ENCODE measurements around the gene PEX5L. TPM values are rescaled to one million over a fixed set of nuclear protein-coding genes. Genes with fewer than 3 reads are reported as not detected.

PEX5L gene
- total RNA-seq, 4 donors from 2014 or later = 7.9 TPM; not detected in 3

DNA sequence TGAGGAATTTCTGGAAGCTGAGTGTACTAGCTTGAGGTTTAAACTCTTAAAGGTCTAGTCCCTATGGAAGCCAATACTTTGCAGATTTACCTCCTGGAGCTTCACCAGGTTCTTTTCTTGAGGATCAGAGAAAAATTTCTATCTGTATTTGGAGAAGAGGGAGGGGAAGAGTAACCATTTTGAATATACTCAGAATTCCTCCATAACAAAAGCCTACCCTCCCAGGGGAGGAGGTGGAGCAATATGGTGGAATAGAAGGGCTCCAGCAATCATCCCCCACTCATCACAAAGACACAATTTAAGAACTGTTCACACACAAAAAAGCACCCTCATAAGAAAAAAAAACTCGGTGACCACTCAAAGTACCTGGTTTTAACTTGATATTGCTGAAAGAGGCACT is 36.0 kb upstream of the PEX5L start:
- Histone ChIP-seq H3K9me3 (no peaks in the 10 kb centered on the region), H3K36me3 (no peaks in the 10 kb centered on the region), H3K4me3 (no peak overlapping the region), H3K27ac (no peak overlapping the region), H3K27me3 (no peaks in the 10 kb centered on the region), H3K4me1 (no peaks in the 10 kb centered on the region)
- no peak for TF ChIP-seq POLR2A (IDR thresholded peaks at IDR 0.05)
- TF ChIP-seq, protein P1, sequence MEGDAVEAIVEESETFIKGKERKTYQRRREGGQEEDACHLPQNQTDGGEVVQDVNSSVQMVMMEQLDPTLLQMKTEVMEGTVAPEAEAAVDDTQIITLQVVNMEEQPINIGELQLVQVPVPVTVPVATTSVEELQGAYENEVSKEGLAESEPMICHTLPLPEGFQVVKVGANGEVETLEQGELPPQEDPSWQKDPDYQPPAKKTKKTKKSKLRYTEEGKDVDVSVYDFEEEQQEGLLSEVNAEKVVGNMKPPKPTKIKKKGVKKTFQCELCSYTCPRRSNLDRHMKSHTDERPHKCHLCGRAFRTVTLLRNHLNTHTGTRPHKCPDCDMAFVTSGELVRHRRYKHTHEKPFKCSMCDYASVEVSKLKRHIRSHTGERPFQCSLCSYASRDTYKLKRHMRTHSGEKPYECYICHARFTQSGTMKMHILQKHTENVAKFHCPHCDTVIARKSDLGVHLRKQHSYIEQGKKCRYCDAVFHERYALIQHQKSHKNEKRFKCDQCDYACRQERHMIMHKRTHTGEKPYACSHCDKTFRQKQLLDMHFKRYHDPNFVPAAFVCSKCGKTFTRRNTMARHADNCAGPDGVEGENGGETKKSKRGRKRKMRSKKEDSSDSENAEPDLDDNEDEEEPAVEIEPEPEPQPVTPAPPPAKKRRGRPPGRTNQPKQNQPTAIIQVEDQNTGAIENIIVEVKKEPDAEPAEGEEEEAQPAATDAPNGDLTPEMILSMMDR (IDR thresholded peaks at IDR 0.05) = no peak
- TF ChIP-seq POLR2AphosphoS5 (IDR thresholded peaks at IDR 0.05) = no peak
- TF ChIP-seq EP300 (IDR thresholded peaks at IDR 0.05) = no peak
- WGBS, 2 donors (ENCODE audit: low coverage in 1 of 2) = 60 to 70% methylated on average over 1 of the region's 1 CpG
- ATAC-seq = no peak

DNA sequence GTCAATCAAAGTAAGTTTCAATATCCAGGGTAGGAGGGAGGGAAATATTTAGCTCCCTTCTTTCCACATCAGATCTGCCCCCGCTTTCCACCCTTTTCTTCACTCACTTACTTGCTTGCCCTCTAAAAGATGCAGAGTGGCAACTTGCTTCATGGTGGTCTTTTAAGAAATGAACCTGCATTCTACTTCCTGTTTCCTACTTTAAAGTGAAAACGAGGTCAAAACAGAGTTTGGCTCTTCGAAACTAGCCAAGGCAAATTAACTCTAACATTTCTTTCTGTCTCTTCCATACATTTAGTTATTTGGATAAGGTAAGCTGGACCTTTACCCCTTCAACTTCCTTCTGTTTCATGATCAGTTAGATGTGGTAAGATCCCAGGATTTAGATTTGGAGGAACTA is 34.2 kb upstream of the PEX5L start:
- 43 to 46% methylated on average over 3 of the region's 3 CpGs for WGBS, 2 donors (ENCODE audit: low coverage in 1 of 2)
- H3K4me1 ChIP-seq = no peaks in the 10 kb centered on the region
- no peak for ATAC-seq
- TF ChIP-seq, protein P1 (IDR thresholded peaks at IDR 0.05) = no peak
- no peak for TF ChIP-seq POLR2AphosphoS5 (IDR thresholded peaks at IDR 0.05)
- no peak for TF ChIP-seq EP300 (IDR thresholded peaks at IDR 0.05)
- no peak for TF ChIP-seq POLR2A (IDR thresholded peaks at IDR 0.05)
- no peak overlapping the region for H3K27ac ChIP-seq
- no peak overlapping the region for H3K4me3 ChIP-seq
- H3K27me3 ChIP-seq = no peaks in the 10 kb centered on the region
- no peaks in the 10 kb centered on the region for H3K36me3 ChIP-seq
- H3K9me3 ChIP-seq = no peaks in the 10 kb centered on the region

DNA sequence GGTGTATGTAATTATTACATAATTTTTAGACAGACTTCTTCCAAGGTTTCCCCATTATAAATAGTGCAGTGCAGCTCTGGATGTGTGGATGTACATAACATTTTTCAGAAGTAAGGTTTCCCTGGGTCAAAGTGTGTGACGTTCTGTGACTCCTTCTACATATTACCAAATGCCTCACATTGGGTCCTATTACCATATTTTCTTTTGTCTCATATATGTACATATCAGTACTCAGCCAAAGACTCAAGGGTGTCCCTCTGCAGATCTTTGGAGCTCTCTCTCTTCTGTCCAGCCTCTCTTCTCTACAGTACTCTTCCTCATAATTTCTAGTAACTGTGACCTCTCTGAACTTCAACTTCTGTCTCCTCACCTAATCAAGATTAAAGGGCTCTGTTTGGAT is 31.3 kb upstream of the PEX5L start:
- no peak for TF ChIP-seq EP300 (IDR thresholded peaks at IDR 0.05)
- TF ChIP-seq POLR2AphosphoS5 (IDR thresholded peaks at IDR 0.05) = no peak
- TF ChIP-seq POLR2A (IDR thresholded peaks at IDR 0.05) = no peak
- TF ChIP-seq, protein P1 (IDR thresholded peaks at IDR 0.05) = no peak
- Histone ChIP-seq H3K4me3 (no peak overlapping the region), H3K27ac (no peak overlapping the region), H3K36me3 (no peaks in the 10 kb centered on the region), H3K4me1 (no peaks in the 10 kb centered on the region), H3K9me3 (no peaks in the 10 kb centered on the region), H3K27me3 (no peaks in the 10 kb centered on the region)
- WGBS, 2 donors (ENCODE audit: low coverage in 1 of 2) = 50 to 64% methylated on average over 1 of the region's 1 CpG
- ATAC-seq = no peak

DNA sequence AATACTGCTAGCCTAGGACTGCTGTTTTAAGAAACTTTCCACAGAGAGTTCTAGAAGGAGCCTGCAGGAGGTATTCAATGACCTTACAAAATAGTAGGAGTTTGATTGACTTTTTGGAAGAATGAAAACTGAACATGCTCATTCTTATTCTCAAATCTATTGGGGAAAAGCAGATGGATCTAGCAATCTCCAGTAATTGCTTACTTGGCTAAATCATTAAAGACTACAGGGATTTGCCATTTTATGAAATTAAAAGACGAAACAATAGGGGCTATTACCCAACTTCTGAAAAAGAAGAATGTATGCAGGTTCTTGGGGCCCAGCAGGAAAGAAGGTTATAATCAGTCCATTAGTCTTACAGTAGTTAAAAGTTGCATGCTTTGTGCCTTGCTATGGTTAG is 29.9 kb upstream of the PEX5L start:
- 60 to 89% methylated on average over 1 of the region's 1 CpG for WGBS, 2 donors (ENCODE audit: low coverage in 1 of 2)
- no peak for ATAC-seq
- no peak overlapping the region for H3K27ac ChIP-seq

DNA sequence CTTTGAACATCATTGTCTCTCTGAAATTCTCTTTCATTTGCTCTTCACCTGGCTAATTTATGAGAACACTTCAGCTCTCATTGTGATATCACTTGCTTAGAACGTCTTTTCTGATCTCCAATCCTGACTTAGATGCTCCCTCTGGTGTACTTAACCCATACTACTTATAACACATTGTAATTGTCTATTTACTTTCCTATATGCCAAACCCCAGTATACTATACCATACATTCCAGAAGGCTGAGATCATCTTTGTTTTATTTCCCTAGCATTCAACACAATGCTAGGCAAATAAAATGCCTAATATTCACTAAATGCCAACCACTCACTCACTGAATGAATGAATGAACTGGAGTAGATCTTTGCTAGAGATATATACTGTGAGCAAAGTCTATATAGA is 27.0 kb upstream of the PEX5L start:
- no peaks in the 10 kb centered on the region for H3K4me1 ChIP-seq
- WGBS, 2 donors (ENCODE audit: low coverage in 1 of 2) = 36 to 67% methylated on average over 1 of the region's 1 CpG
- H3K9me3 ChIP-seq = no peaks in the 10 kb centered on the region
- no peak overlapping the region for H3K4me3 ChIP-seq
- no peak for TF ChIP-seq EP300 (IDR thresholded peaks at IDR 0.05)
- TF ChIP-seq POLR2AphosphoS5 (IDR thresholded peaks at IDR 0.05) = no peak
- TF ChIP-seq POLR2A (IDR thresholded peaks at IDR 0.05) = no peak
- TF ChIP-seq, protein P1 (IDR thresholded peaks at IDR 0.05) = no peak
- ATAC-seq = no peak
- no peaks in the 10 kb centered on the region for H3K27me3 ChIP-seq
- H3K27ac ChIP-seq = no peak overlapping the region
- H3K36me3 ChIP-seq = no peaks in the 10 kb centered on the region

More for the DNA sequence above, 29.9 kb upstream of the PEX5L start:
- H3K36me3 ChIP-seq = no peaks in the 10 kb centered on the region
- H3K4me3 ChIP-seq = no peak overlapping the region
- H3K27me3 ChIP-seq = no peaks in the 10 kb centered on the region
- TF ChIP-seq POLR2AphosphoS5 (IDR thresholded peaks at IDR 0.05) (no peak), EP300 (IDR thresholded peaks at IDR 0.05) (no peak), POLR2A (IDR thresholded peaks at IDR 0.05) (no peak)
- TF ChIP-seq, protein P1 (IDR thresholded peaks at IDR 0.05) = no peak
- no peaks in the 10 kb centered on the region for H3K9me3 ChIP-seq
- no peaks in the 10 kb centered on the region for H3K4me1 ChIP-seq

Data from gastroesophageal sphincter (tissue), 4 donors.